ENCODE results near the gene ZBTB4.
A peak's percentile ranks its signal among the peaks of the same experiment; 100 is the strongest.

Gene ZBTB4

DNA sequence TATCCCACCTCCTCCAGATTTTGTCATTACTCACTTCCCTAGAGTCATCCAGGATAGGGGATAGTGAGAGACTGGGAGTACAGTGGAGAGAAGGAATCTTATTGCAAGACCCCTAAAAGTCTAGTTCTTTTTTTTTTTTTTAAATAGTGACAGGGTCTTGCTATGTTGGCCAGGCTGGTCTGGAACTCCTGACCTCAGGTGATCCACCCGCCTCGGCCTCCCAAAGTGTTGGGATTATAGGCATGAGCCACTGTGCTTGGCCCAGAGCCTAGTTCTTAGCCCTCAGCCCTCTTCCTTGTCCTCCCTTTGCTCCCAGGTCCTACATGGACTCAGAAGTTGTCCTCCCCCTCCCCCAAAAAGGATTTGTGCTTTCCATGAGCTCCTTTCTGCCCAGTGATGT is 37.3 kb downstream of the ZBTB4 start:
- Histone ChIP-seq H3K27me3 (peaks cover 98 to 100% (median 100%) of the 10 kb centered on the region in 11 experiments), H3K27ac (no peak overlapping the region), H3K4me2 (no peak overlapping the region), H3K4me3 (no peak overlapping the region), H3K4me1 (peaks cover 48 to 55% (median 52%) of the 10 kb centered on the region in 10 experiments), H3K9ac (no peak overlapping the region), H3K9me3 (replicated peaks in 1 of 11) (no peaks in the 10 kb centered on the region), H4K20me1 (peaks cover 17 to 66% (median 44%) of the 10 kb centered on the region in 11 experiments; a peak in 21 of 22 replicates), H3K36me3 (no peaks in the 10 kb centered on the region)
- TF ChIP-seq Cebpa-rat (IDR thresholded peaks at IDR 0.05): no peak

DNA sequence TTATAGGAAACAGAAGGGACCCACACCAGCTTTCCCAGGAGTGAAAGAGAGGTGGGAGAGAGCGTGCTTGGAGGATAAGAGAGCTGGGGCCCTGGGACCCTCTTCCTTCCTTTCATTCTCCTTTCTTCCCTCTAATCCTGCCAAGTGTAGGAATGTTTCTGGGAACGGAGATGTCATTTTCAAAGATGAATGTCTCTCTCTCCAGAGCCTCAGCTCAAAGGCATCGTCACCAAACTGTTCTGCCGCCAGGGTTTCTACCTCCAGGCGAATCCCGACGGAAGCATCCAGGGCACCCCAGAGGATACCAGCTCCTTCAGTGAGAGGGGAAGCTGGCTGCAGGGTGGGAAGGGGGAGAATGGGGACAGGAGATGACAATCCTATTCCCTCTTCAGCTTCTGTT is 38.2 kb downstream of the ZBTB4 start:
- Histone ChIP-seq H3K4me1 (peaks cover 55 to 64% (median 60%) of the 10 kb centered on the region in 10 experiments), H3K9ac (no peak overlapping the region), H3K4me3 (no peak overlapping the region), H3K27me3 (peaks cover 90 to 96% (median 93%) of the 10 kb centered on the region in 11 experiments), H3K36me3 (no peaks in the 10 kb centered on the region), H3K9me3 (replicated peaks in 1 of 11) (no peaks in the 10 kb centered on the region), H3K4me2 (no peak overlapping the region), H3K27ac (no peak overlapping the region), H4K20me1 (peaks cover 18 to 71% (median 51%) of the 10 kb centered on the region in 11 experiments; a peak in 21 of 22 replicates)
- no peak for TF ChIP-seq Cebpa-rat (IDR thresholded peaks at IDR 0.05)

DNA sequence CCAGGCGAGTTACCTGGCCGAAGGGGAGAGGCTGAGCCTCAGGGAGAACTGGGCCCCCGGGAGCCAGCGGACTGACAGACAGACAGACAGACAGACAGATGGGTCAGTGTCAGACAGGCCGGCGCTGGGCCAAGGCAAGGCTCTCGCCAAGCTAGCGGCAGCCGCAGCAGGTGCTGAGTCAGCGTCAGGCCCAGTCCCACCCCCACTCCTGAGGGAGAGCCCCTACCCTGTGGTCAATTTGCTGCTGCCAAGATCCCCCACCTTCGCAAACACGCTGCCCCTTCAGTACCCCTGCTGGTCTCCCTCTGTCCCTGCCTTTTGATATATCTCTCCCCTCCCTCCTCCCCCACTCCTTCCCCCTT is 38.6 kb downstream of the ZBTB4 start:
- Histone ChIP-seq H3K4me3 (peak overlapping the region; percentile 47 to 72 (median 54); a peak in 10 of 20 replicates), H3K9me3 (replicated peaks in 1 of 11) (no peaks in the 10 kb centered on the region), H3K4me2 (peak overlapping the region; percentile 81 to 99 (median 89)), H4K20me1 (peaks cover 18 to 71% (median 50%) of the 10 kb centered on the region in 11 experiments; a peak in 21 of 22 replicates), H3K27me3 (peaks cover 85 to 92% (median 89%) of the 10 kb centered on the region in 11 experiments), H3K36me3 (no peaks in the 10 kb centered on the region), H3K9ac (peak overlapping the region in 4 of 11 experiments; percentile 31 to 66 (median 50); a peak in 4 of 22 replicates), H3K4me1 (peaks cover 56 to 67% (median 64%) of the 10 kb centered on the region in 10 experiments), H3K27ac (no peak overlapping the region)
- TF ChIP-seq Cebpa-rat (IDR thresholded peaks at IDR 0.05): no peak

DNA sequence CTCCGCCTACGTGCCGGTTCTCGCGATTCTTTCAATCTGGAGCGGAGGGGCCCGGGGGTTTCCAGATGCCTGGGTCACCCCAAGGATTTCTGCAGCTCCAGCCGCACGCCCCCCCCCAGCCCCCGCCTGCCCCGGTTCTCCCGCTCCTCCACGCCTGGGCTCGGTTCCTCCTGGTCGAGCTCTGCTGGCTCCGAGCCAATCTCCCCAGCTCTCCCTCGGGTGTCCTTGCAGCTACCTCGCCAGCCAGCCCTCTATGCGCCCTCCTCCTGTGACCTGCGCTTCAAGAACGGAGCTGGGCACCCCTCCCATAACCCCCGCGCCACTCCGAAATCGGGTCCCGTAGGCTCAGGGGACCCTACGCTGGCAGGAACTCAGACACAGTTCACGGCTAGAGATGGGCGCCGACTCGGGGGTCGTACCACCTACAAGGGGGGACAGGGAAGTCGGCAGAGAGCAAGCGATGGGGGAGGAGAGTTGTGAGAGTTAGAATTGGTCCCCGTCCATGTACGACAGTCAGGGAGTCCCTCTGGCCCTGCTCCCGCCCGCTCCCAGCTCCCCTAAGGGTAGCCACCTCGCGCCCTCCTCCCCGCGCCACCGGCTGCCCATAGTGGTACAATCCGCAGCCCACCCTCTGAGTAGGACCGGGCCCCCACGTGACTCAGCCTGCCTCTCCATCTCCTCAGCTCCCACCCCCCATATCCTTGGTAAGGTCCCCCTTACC is 39.2 kb downstream of the ZBTB4 start:
- H3K4me3 ChIP-seq: peak overlapping the region; percentile 47 to 72 (median 54)

DNA sequence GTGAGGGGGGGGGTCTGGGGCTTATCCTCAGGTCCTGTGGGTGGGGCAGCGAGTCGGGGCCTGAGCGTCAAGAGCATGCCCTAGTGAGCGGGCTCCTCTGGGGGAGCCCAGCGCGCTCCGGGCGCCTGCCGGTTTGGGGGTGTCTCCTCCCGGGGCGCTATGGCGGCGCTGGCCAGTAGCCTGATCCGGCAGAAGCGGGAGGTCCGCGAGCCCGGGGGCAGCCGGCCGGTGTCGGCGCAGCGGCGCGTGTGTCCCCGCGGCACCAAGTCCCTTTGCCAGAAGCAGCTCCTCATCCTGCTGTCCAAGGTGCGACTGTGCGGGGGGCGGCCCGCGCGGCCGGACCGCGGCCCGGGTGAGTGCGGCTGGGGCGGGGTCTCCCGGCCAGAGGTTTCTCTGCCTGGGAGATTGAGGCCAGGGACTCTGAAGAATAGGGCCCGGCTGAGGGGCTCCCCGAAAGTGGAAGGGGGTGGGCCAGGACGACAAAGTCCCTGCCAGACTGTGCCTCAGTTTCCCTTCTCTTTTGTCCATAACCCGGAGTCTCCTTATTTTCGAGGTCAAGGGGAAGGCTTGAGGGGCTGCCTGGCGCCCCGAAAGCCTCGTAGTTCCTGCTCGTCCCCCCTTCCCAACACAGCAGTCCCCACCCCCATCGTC is 39.8 kb downstream of the ZBTB4 start, which contains the start of gene FGF11:
FGF11 (plus strand) TSS at position 51 of the 651 bp plus-strand sequence; CDS start at position 160, 109 bp downstream.
- H3K27ac ChIP-seq: no peak within 1 kb of the TSS
- no peak for TF ChIP-seq Cebpa-rat (IDR thresholded peaks at IDR 0.05)
- H3K9ac ChIP-seq: peak within 1 kb of the TSS; percentile 30 to 82 (median 61); a peak in 21 of 22 replicates
- H3K4me2 ChIP-seq: peak within 1 kb of the TSS; percentile 92 to 99 (median 95)
- H3K27me3 ChIP-seq: peaks cover 73 to 80% (median 76%) of the 10 kb centered on the region in 11 experiments
- peaks cover 46 to 63% (median 57%) of the 10 kb centered on the region in 10 experiments for H3K4me1 ChIP-seq
- no peaks in the 10 kb centered on the region for H3K9me3 ChIP-seq (replicated peaks in 1 of 11)
- H3K36me3 ChIP-seq: no peaks in the 10 kb centered on the region
- H4K20me1 ChIP-seq: peaks cover 18 to 66% (median 46%) of the 10 kb centered on the region in 11 experiments; a peak in 21 of 22 replicates
- H3K4me3 ChIP-seq: peak within 1 kb of the TSS; percentile 48 to 79 (median 65)

More for the DNA sequence above, 39.2 kb downstream of the ZBTB4 start:
- Histone ChIP-seq H3K4me1 (peaks cover 50 to 66% (median 60%) of the 10 kb centered on the region in 10 experiments), H3K36me3 (no peaks in the 10 kb centered on the region), H3K27ac (no peak overlapping the region), H4K20me1 (peaks cover 18 to 68% (median 46%) of the 10 kb centered on the region in 11 experiments; a peak in 21 of 22 replicates), H3K9me3 (replicated peaks in 1 of 11) (no peaks in the 10 kb centered on the region), H3K27me3 (peaks cover 80 to 86% (median 83%) of the 10 kb centered on the region in 11 experiments), H3K9ac (peak overlapping the region; percentile 24 to 66 (median 41); a peak in 15 of 22 replicates), H3K4me2 (peak overlapping the region; percentile 81 to 99 (median 89))
- TF ChIP-seq Cebpa-rat (IDR thresholded peaks at IDR 0.05): no peak

DNA sequence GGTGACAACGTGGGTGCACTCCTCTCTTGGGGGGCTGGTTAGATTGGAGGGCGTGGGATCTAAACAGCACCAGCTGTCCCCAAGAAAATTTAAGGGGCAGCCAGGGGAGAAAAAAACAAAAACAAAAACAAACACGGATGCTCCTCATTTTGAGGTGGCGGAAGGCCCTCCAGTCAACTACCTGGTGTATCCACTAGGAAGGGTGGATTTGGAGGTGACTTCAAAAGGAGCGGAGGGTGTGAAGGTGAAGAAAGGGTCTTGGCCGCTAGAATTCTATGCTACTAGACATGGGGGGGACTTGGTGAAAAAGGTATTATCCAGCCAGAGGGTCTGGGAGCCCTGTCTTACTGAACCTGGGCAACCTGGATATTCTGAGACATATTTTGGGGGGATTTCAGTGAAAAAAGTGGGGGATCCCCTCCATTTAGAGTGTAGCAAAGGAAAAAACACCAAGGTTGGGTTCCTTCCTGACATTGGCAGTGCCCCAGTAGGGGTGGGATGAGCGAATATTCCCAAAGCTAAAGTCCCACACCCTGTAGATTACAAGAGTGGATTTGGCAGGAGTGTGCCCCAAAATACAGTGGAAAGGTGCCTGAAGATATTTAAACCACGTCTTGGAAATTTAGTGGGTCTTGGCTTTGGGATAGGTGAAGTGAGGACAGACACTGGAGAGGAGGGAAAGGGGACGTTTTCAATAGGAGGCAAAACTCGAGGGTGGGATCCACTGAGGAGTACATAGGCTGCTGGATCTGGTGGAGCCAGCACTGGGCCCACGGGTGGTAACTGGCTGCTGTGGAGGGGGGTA is 40.6 kb downstream of the ZBTB4 start:
- H3K9ac ChIP-seq: peak overlapping the region in 10 of 11 experiments; percentile 34 to 82 (median 60); a peak in 15 of 22 replicates
- no peaks in the 10 kb centered on the region for H3K9me3 ChIP-seq (replicated peaks in 1 of 11)
- peaks cover 46 to 61% (median 57%) of the 10 kb centered on the region in 10 experiments for H3K4me1 ChIP-seq
- H4K20me1 ChIP-seq: peaks cover 18 to 65% (median 42%) of the 10 kb centered on the region in 11 experiments; a peak in 21 of 22 replicates
- H3K27ac ChIP-seq: no peak overlapping the region
- H3K27me3 ChIP-seq: peaks cover 66 to 72% (median 69%) of the 10 kb centered on the region in 11 experiments
- no peaks in the 10 kb centered on the region for H3K36me3 ChIP-seq
- H3K4me3 ChIP-seq: peak overlapping the region; percentile 42 to 79 (median 65); a peak in 19 of 20 replicates
- peak overlapping the region; percentile 92 to 99 (median 95) for H3K4me2 ChIP-seq
- TF ChIP-seq Cebpa-rat (IDR thresholded peaks at IDR 0.05): no peak

DNA sequence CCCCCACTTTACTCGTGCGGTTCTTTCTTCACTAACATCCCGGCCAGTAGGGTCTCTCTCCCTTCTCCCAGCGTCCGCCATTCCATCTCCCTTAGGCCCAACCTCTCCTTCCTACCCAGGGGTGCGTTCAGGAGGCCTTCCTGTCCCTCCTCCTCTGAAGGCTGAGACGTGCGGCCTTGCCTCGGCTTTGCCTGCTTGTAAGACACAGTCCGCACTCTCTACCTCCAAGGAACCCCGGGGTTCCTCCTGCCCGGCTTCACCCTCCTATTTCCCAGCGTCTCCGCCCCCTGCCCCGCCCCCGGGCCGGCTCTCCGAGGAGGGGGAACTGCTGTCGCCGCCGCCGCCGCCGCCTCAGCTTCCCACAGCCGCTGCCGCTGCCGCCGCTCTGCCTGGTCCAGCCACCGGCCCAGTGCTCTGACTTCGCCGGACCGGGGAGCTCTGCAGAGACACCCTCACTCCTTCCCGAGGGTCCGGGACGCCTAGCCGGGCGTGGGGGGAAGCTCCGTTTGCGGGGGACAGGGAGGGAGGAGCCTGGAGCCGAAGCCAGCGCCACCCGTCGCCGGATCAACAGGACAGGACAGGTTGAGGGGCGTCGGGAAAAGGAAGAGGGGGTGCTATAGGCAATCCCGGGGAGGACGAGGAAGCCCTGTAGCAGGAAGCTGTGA is 41.3 kb downstream of the ZBTB4 start:
- Histone ChIP-seq H3K36me3 (no peaks in the 10 kb centered on the region), H3K9me3 (replicated peaks in 1 of 11) (no peaks in the 10 kb centered on the region), H3K27me3 (peaks cover 58 to 64% (median 61%) of the 10 kb centered on the region in 11 experiments), H3K4me2 (peak overlapping the region; percentile 92 to 99 (median 95)), H3K4me3 (peak overlapping the region; percentile 47 to 79 (median 68)), H4K20me1 (peaks cover 18 to 58% (median 42%) of the 10 kb centered on the region in 11 experiments; a peak in 21 of 22 replicates), H3K4me1 (peaks cover 46 to 62% (median 57%) of the 10 kb centered on the region in 10 experiments), H3K27ac (no peak overlapping the region), H3K9ac (peak overlapping the region in 10 of 11 experiments; percentile 34 to 82 (median 60); a peak in 19 of 22 replicates)
- TF ChIP-seq Cebpa-rat (IDR thresholded peaks at IDR 0.05): no peak
